ENCODE data around the gene ZNF205.

- no peak for TF ChIP-seq POLR2A (IDR thresholded peaks at IDR 0.05)
- peak in 1 of 4 experiments; percentile 12 for TF ChIP-seq CTCF (IDR thresholded peaks at IDR 0.05)
Measured at GRCh38 chr16:3112058-3112880, at the start of gene ZNF205.
